ENCODE data around the gene ZFP1.
"Not testable (repeated sequence)": the region's sequence is repeated elsewhere in the genome, so short reads cannot be mapped to it uniquely, and the experiment has no call there.

ZFP1 gene

DNA sequence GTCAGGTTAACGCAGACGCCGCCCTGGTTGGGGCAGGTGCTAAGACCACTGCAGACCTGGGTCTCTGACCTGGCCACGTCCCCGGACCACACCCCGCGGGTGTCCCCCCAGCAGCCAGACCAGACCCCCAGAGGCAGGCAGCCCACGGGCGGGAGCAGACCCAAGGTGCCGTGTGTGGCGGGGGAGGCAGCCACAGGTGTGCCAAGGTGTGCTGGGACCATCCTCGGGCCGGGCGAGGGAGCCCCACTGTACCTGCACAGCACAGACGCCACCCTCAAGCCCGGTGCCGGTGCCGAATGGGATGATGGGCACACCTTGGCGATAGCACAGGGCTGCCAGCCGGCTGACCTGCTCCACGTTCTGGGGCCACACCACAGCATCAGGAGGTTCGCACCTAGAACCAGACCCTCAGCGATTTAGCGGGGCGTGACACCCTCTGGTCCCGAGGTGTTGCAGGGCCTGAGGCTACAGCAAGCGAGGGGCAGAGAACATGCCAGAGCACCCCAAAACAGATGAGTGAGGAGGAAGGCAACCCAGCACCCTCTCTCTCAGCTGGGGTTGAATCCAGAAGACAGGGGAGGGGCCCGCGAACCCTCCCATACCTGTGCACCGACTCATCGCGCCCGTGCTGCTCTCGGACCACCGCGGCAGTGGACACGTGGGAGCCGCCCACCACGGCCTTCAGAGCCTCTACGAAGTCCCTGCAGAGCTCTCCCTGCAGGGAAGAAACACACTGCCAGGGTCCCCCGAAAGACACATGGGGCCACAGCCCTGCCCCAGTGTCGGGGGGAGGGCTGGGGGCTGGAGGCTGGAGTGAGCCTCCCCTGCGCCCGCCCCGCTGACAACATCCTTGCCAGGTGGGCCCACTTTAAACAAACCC lies 33.1 kb upstream of the ZFP1 start:
- TF ChIP-seq TAF1 (IDR thresholded peaks at IDR 0.05; ENCODE audit: borderline replicate concordance, low read depth, low read length) (no peak), POLR2A (IDR thresholded peaks at IDR 0.05; ENCODE audit: low read depth, low read length) (no peak), POLR2AphosphoS5 (IDR thresholded peaks at IDR 0.05; ENCODE audit: low read depth, low read length) (no peak)
- DNase-seq (ENCODE audit: insufficient read length), result no peak
- FAIRE-seq, result no peak

DNA sequence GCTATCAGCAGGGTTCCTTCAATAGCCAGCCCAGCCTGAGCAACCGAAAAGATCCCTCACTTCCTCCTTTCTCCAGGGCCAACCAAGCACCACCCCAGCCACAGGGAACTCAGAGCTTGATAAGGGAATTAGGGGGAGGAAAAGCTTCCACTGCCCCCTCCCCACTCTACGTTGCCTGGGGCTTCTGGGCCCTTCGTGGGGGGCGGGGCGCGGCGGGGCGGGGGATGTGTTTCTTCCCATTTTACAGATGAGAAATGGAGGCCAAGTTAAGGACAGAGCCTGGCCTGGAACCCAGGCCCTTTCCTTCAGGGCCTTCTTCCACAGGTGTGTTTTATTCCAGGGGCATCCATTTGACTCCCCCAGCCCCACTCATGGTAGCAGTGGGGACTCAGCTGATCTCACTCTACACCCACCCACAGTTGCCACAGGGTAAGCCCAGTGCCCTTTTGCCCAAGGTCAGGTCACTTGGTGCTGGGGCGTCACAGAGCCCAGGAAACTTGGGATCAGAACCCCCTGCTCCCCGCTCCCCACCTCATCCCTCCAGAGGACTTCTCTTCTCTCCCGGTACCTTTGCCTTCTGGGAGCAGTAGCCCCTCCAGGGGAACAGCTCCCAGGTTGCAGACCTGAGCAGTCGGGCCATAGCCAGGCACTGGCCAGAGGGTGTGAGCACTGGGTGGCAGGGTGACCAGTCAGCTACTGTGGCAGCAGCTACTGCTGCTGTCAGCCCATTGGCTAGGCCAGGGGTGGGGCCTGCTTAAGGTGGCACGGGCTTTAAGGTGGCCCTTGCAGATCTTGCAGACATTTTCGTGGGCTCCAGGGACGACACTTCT lies 32.0 kb upstream of the ZFP1 start, which contains the start of gene LDHD:
TSS of gene LDHD (minus strand) at position 700 of the 830 bp plus-strand sequence. CDS start at position 640, 60 bp downstream.
- FAIRE-seq (no peak), DNase-seq (ENCODE audit: insufficient read length) (no peak)
- TF ChIP-seq POLR2A (IDR thresholded peaks at IDR 0.05; ENCODE audit: low read depth, low read length), result no peak
- no peak for TF ChIP-seq POLR2AphosphoS5 (IDR thresholded peaks at IDR 0.05; ENCODE audit: low read depth, low read length)
- TF ChIP-seq TAF1 (IDR thresholded peaks at IDR 0.05; ENCODE audit: borderline replicate concordance, low read depth, low read length), result no peak

DNA sequence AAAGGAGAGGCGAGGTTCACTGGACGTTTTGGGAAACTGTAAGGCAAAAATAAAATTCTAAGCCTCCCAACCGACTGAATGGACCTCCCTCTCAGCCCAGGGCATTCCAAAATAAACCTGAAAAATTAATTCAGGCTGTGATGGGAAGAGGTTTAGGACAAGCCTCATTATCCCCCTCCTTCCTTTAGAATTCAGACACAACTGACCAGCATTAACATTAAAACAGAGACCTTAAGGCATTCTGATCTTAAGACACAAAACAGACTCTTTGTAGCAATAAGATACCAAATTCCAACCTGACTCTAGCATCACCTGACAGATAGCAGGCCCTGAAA lies 31.4 kb upstream of the ZFP1 start:
- TF ChIP-seq POLR2AphosphoS5 (IDR thresholded peaks at IDR 0.05; ENCODE audit: low read depth, low read length), result no peak
- TF ChIP-seq TAF1 (IDR thresholded peaks at IDR 0.05; ENCODE audit: borderline replicate concordance, low read depth, low read length), result no peak
- no peak for TF ChIP-seq POLR2A (IDR thresholded peaks at IDR 0.05; ENCODE audit: low read depth, low read length)
- DNase-seq (ENCODE audit: insufficient read length), result no peak
- FAIRE-seq, result no peak

DNA sequence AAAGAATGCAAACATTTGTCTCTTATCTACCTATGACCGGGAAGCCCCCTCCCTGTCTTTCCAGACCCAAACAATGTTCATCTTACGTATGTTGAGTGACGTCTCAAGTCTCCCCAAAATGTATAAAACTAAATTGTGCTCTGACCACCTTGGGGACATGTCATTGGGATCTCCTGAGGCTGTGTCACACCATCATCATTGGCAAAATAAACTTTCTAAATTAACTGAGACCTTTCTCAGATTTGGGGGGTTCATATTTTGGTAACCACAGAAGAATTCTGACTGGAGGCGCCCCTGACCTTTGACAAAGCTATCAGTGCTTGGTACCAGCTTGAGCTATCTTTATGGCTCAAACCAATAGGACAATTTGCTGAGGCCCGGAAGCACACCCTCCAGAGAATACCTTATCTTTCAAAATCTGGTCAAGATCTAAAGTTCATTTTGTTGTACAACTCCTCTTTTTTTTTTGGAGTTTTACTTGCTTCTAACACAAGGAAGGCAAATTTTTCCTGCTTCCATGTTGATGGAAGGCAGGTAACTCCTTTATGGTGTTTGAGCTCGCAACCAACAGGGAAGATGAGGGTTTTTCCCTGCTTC lies 29.3 kb upstream of the ZFP1 start:
- FAIRE-seq (no peak), DNase-seq (ENCODE audit: insufficient read length) (no peak)
- TF ChIP-seq TAF1 (IDR thresholded peaks at IDR 0.05; ENCODE audit: borderline replicate concordance, low read depth, low read length), result no peak
- no peak for TF ChIP-seq POLR2A (IDR thresholded peaks at IDR 0.05; ENCODE audit: low read depth, low read length)
- no peak for TF ChIP-seq POLR2AphosphoS5 (IDR thresholded peaks at IDR 0.05; ENCODE audit: low read depth, low read length)

DNA sequence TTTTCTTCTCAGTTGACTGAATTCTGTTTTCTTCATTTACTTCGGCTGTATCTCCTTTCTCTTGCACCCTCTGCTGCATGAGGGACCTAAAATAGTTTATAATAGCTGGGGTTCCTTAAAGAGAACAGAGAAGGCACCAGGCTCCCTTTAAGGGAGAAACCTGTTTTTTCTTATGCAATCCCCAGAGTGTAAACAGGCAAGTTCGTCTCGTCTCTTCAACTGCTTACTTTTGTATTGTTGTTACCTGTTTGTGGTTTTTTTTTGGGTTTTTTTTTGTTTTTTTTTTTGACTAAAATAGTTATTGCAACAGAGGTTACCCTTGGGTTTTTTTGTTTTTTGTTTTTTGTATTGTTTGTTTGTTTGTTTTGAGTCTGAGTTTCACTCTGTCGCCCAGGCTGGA lies 28.1 kb upstream of the ZFP1 start:
- FAIRE-seq (no peak), DNase-seq (ENCODE audit: insufficient read length) (no peak)

DNA sequence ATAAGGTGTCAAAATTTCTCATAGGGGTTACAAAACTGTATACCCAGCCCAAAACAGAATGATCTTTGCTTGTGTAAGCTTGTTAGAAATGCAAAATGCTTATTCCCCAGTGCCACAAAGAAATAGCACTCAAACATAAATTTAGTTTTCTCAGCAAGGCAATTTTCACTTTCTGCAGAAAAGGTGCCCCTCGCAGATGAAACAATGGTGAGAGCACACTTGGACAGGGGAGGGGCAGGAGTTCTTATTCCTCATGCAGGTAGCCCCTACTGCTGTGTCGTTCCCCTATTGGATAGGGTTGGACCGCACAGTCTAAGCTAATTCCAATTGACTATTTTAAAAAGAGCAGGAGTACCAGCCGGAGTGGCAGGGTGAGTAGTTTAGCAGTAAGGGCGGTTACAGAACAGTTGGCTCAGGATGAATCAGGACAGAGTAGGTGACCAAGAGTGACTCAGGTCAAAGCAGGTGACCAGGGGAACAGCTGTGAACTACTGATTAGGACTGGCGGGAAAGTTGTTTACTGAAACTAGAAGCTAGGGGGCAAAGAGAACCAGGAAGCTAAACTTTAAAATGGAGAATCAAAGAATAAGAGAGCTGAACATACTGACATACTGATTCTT lies 26.3 kb upstream of the ZFP1 start:
- no peak for TF ChIP-seq POLR2AphosphoS5 (IDR thresholded peaks at IDR 0.05; ENCODE audit: low read depth, low read length)
- no peak for TF ChIP-seq TAF1 (IDR thresholded peaks at IDR 0.05; ENCODE audit: borderline replicate concordance, low read depth, low read length)
- no peak for TF ChIP-seq POLR2A (IDR thresholded peaks at IDR 0.05; ENCODE audit: low read depth, low read length)
- FAIRE-seq (no peak), DNase-seq (ENCODE audit: insufficient read length) (no peak)

More for the DNA sequence above, 28.1 kb upstream of the ZFP1 start:
- TF ChIP-seq TAF1 (IDR thresholded peaks at IDR 0.05; ENCODE audit: borderline replicate concordance, low read depth, low read length), result no peak
- no peak for TF ChIP-seq POLR2AphosphoS5 (IDR thresholded peaks at IDR 0.05; ENCODE audit: low read depth, low read length)
- no peak for TF ChIP-seq POLR2A (IDR thresholded peaks at IDR 0.05; ENCODE audit: low read depth, low read length)

DNA sequence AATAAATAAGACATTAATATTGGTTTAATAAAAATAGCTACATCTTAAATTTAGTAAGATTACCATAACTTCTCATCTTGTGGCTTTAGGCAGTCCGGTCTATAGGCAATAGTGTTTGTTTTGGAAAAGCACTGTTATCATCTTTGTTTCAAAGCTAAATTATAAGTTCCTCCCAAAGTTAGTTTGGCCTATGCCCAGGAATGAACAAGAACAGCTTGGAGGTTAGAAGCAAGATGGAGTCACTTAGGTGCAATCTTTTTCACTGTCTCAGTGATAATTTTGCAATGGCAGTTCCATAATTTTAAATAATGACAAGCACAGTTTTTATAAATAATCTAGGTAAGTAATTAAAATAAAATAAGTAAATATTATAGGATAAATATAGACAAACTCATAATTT lies 25.7 kb upstream of the ZFP1 start:
- DNase-seq (ENCODE audit: insufficient read length), result no peak
- TF ChIP-seq TAF1 (IDR thresholded peaks at IDR 0.05; ENCODE audit: borderline replicate concordance, low read depth, low read length) (no peak), POLR2A (IDR thresholded peaks at IDR 0.05; ENCODE audit: low read depth, low read length) (no peak), POLR2AphosphoS5 (IDR thresholded peaks at IDR 0.05; ENCODE audit: low read depth, low read length) (no peak)
- FAIRE-seq, result no peak

DNA sequence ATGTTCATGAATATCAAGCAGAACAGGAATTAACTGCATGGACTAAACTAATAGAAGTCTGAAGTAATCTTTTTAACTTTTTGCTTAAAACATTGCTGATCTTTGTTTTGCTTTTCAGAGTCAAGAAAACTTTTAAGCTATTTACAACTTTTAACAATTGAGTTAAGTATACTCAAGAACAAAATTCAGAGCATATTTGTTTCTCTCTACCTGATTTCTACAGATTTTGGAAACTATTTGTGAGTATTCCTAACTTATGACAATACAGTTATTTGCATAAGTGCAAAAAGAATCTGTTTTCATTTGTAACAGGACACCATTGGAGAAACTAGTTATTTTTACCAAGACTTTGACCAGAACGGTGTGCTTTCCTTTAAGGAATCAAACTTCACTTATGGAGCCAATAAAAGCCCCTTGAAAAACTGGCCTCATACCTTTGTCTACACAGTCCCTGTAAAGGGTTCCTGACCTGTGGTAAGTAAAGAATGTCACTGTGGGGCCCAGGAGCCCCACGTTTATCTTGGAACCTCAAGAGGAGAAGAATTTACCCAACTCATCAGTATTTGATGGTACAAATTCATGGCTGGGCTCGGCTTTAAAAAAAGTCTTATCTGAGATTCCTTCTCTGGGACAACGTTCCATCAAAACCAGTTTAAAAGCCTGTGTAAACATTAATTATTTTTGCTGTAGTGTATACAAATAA lies 20.5 kb upstream of the ZFP1 start:
- no peak for FAIRE-seq
- no peak for DNase-seq (ENCODE audit: insufficient read length)
- no peak for TF ChIP-seq POLR2AphosphoS5 (IDR thresholded peaks at IDR 0.05; ENCODE audit: low read depth, low read length)
- TF ChIP-seq POLR2A (IDR thresholded peaks at IDR 0.05; ENCODE audit: low read depth, low read length), result no peak
- TF ChIP-seq TAF1 (IDR thresholded peaks at IDR 0.05; ENCODE audit: borderline replicate concordance, low read depth, low read length), result no peak

DNA sequence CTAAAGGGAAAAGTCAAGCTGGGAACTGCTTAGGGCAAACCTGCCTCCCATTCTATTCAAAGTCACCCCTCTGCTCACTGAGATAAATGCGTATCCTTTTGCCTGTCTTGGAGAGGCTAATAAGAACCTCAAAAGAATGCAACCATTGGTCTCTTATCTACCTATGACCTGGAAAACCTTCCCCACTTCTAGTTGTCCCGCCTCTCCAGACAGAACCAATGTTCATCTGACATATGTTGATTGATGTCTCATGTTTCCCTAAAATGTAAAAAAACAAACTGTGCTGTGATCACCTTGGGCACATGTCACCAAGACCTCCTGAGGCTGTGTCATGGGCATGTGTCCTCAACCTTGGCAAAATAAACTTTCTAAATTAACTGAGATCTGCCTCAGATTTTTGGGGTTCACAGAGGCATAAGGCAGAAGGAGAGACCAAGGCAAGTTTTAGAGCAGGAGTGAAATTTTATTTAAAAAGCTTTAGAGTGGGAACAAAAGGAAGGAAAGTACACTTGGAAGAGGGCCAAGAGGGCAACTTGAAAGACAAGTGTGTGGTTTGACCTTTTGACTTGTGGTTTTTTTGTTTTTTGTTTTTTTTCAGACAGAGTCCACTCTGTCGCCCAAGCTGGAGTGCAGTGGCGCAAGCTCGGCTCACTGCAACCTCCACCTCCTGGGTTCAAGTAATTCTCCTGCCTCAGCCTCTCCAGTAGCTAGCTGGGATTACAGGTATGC lies 18.7 kb upstream of the ZFP1 start:
- not testable (repeated sequence) for FAIRE-seq; DNase-seq (ENCODE audit: insufficient read length)

DNA sequence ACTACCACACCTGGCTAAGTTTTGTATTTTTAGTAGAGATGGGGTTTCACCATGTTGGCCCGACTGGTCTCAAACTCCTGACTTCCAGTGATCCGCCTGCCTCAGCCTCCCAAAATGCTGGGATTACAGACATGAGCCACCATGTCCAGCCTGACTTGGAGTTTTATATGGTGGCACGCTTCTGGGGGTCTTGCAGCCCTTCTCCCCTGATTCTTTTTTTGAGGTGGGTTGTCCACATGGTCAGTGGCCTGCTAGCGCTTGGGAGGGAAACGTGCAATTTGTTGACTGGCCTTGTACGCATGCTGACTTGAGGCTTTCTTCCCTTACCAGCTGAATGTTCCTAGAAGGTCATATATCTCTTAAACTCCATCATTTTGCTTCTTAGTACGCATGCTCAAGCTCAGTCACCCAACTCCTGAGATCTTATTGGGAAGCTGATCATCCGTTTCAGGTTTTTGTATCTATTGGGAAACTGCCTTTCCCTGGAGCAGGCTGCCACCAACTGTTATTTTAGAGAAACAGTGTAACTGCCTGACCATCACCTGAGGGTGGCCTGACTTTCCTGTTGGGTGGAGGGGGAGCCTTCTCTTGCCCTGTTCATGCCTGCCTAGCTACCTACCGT lies 18.1 kb upstream of the ZFP1 start:
- DNase-seq (ENCODE audit: insufficient read length) (no peak), FAIRE-seq (no peak)
- TF ChIP-seq POLR2A (IDR thresholded peaks at IDR 0.05; ENCODE audit: low read depth, low read length) (no peak), TAF1 (IDR thresholded peaks at IDR 0.05; ENCODE audit: borderline replicate concordance, low read depth, low read length) (no peak), POLR2AphosphoS5 (IDR thresholded peaks at IDR 0.05; ENCODE audit: low read depth, low read length) (no peak)
